Measurements from ENCODE around the gene CDK16. TPM values are rescaled to one million over a fixed set of nuclear protein-coding genes. Genes with fewer than 3 reads are reported as not detected.

CDK16 gene
- total and polyA plus RNA-seq, 2 donors (not counting 1 experiment from before 2014, with no cell fraction given), result 68.2 to 92.9 TPM

DNA sequence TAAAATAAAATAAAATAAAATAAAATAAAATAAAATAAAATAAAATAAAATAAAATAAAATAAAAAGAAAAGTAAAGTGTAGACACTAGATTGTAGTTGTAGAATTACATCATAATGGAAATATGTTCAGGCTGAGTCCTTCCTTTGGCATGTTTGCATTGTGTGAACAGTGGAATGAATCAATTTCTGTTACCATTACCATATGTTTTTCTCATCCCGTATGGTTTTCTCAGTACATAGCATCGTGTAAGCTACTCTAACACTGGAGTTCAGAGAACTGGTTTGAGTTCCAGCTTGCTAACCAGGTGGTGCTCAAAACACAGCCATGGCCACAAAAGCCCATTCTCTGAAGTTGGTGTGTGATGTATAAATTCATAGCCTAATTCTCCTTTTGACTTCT is 60.2 kb downstream of the CDK16 start:
- H3K9me3 ChIP-seq (ENCODE audit: control extremely low read depth in 1 of 3, control insufficient read depth in 2 of 3, insufficient read depth in 1 of 3, low read length in 2 of 3), result no peaks in the 10 kb centered on the region
- H3K27ac ChIP-seq (ENCODE audit: low read length in 2 of 2), result no peak overlapping the region
- no peak overlapping the region for H2AFZ ChIP-seq (ENCODE audit: insufficient read depth, low read depth, low read length, poor library complexity, severe bottlenecking)
- WGBS (ENCODE audit: insufficient coverage), result no CpG with 5 or more reads among the region's 2 CpGs
- ATAC-seq (ENCODE audit: low read depth), result no peak
- H3K27me3 ChIP-seq (replicated peaks in 1 of 4; ENCODE audit: control extremely low read depth in 1 of 4, control insufficient read depth in 3 of 4, insufficient read depth in 4 of 4, low read length in 3 of 4), result no peaks in the 10 kb centered on the region
- no peak overlapping the region for H3K4me3 ChIP-seq (ENCODE audit: control extremely low read depth in 1 of 5, extremely low read depth in 1 of 5, insufficient read depth in 1 of 5, low read depth in 2 of 5, low read length in 4 of 5)
- Mint-ChIP-seq H3K4me1 (no peaks in the 10 kb centered on the region), H3K9me3 (ENCODE audit: insufficient read depth) (no peaks in the 10 kb centered on the region), H3K27ac (no peak overlapping the region), H3K4me3 (no peak overlapping the region), H3K27me3 (no peaks in the 10 kb centered on the region)
- no peak for DNase-seq
- TF ChIP-seq EZH2 (IDR thresholded peaks at IDR 0.05; ENCODE audit: borderline replicate concordance, insufficient read depth, low read depth, low read length, poor library complexity, severe bottlenecking), result no peak
- TF ChIP-seq, protein P1, sequence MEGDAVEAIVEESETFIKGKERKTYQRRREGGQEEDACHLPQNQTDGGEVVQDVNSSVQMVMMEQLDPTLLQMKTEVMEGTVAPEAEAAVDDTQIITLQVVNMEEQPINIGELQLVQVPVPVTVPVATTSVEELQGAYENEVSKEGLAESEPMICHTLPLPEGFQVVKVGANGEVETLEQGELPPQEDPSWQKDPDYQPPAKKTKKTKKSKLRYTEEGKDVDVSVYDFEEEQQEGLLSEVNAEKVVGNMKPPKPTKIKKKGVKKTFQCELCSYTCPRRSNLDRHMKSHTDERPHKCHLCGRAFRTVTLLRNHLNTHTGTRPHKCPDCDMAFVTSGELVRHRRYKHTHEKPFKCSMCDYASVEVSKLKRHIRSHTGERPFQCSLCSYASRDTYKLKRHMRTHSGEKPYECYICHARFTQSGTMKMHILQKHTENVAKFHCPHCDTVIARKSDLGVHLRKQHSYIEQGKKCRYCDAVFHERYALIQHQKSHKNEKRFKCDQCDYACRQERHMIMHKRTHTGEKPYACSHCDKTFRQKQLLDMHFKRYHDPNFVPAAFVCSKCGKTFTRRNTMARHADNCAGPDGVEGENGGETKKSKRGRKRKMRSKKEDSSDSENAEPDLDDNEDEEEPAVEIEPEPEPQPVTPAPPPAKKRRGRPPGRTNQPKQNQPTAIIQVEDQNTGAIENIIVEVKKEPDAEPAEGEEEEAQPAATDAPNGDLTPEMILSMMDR (IDR thresholded peaks at IDR 0.05), result no peak
- ChIA-PET CTCF (no interaction called here), POLR2A (no interaction called here)
- H4K20me1 ChIP-seq (ENCODE audit: control insufficient read depth, insufficient read depth, low read length, poor library complexity, severe bottlenecking), result no peaks in the 10 kb centered on the region
- no peaks in the 10 kb centered on the region for H3K4me1 ChIP-seq (ENCODE audit: control insufficient read depth in 2 of 2, insufficient read depth in 2 of 2, low read length in 2 of 2)
- intact Hi-C loops (cut with micrococcal nuclease), result no loop called here
- H3K4me2 ChIP-seq (replicated peaks; ENCODE audit: low read depth, low read length, poor library complexity, severe bottlenecking), result no peak overlapping the region
- H3K79me2 ChIP-seq (ENCODE audit: control insufficient read depth, insufficient read depth, low read length), result no peaks in the 10 kb centered on the region
- no peak overlapping the region for H3K9ac ChIP-seq (ENCODE audit: low read length)
- no peaks in the 10 kb centered on the region for H3K36me3 ChIP-seq (replicated peaks in 1 of 2; ENCODE audit: control extremely low read depth in 1 of 2, control insufficient read depth in 1 of 2, extremely low read depth in 1 of 2, insufficient read depth in 2 of 2, low read length in 1 of 2)

Other genes starting within 250 kb of the CDK16 start
- gene RGN, start 140.2 kb upstream of the CDK16 start, total RNA-seq, result 0.25 and 0.39 TPM in 2 replicates
- not detected in 2 replicates for gene RGN, start 140.2 kb upstream of the CDK16 start, polyA plus RNA-seq
- gene NDUFB11, start 74.0 kb upstream of the CDK16 start, total RNA-seq, result 51.0 and 56.8 TPM in 2 replicates
- gene NDUFB11, start 74.0 kb upstream of the CDK16 start, polyA plus RNA-seq, result 33.4 and 59.7 TPM in 2 replicates
- 51.5 and 51.6 TPM in 2 replicates for gene RBM10, start 73.5 kb upstream of the CDK16 start, total RNA-seq
- 41.1 and 48.7 TPM in 2 replicates for gene RBM10, start 73.5 kb upstream of the CDK16 start, polyA plus RNA-seq
- 166 and 173 TPM in 2 replicates for gene UBA1, start 24.9 kb upstream of the CDK16 start, total RNA-seq
- 168 and 211 TPM in 2 replicates for gene UBA1, start 24.9 kb upstream of the CDK16 start, polyA plus RNA-seq
- 132 and 136 TPM in 2 replicates for gene USP11, start 14.3 kb downstream of the CDK16 start, total RNA-seq
- gene USP11, start 14.3 kb downstream of the CDK16 start, polyA plus RNA-seq, result 61.6 and 63.4 TPM in 2 replicates
- gene ZNF157, start 151.9 kb downstream of the CDK16 start, total RNA-seq, result 0.99 and 1.1 TPM in 2 replicates
- gene ZNF157, start 151.9 kb downstream of the CDK16 start, polyA plus RNA-seq, result 0.28 and 0.52 TPM in 2 replicates

Measured in B cell (primary cell).